GM12875 (cell line): Measurements from ENCODE around the gene FAM174C.
"Not testable (repeated sequence)": the region's sequence is repeated elsewhere in the genome, so short reads cannot be mapped to it uniquely, and the experiment has no call there.

ENCODE experiments used
- H3K4me3 ChIP-seq: one replicate; pipeline ENCODE4 v1.5.1; 2011; ENCODE audit warnings: low read depth, low read length, control low read depth
- CTCF ChIP-seq: IDR thresholded peaks from 2 replicates; pipeline ENCODE4 v1.5.1; 2011; ENCODE audit warnings: low read depth, mild to moderate bottlenecking, control low read depth, inconsistent platforms, low read length, moderate library complexity, borderline replicate concordance; ENCODE audit not compliant: insufficient read depth

FAM174C gene

GRCh38 chr19:1302533-1303239 lies 27.4 kb downstream of the FAM174C start:
- no peak overlapping the region for H3K4me3 ChIP-seq
- no peak for TF ChIP-seq CTCF

DNA sequence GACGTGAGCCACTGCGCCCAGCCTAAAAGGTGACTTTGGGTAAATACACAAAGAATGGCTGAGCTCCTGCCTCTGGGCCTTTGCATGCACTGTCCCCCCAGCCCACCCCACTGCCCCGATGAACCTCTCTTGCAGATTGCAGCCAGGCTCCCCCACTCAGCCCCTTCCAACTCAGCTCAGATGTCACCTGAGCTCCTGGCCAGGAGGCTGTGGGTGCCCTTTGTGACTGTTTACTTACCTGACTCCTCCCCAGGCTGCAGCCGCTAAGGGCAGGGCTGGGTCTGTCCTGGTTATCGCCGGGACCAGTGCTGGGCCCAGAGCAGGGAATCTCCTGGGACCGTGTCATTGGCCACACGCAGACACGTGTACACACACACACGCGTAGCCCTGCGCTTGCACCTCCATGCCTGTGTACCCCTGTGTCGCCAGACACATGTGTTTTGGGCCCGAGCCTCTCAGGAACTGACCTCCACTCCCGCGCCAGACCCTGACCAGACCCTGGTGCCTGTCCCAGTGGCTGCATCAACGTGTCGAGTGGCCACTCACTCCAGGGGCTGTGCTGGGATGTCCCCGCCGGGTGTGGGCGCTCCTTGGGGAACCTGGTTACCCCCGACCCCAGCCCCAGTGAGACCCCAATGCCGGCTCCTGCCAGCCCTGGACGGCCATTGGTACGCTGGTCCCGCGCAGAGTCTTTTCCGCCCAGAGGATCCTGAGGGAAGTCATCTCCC lies 29.0 kb downstream of the FAM174C start:
- H3K4me3 ChIP-seq = no peak overlapping the region
- no peak for TF ChIP-seq CTCF

GRCh38 chr19:1305354-1305753 lies 30.0 kb downstream of the FAM174C start:
- not testable (repeated sequence) for H3K4me3 ChIP-seq

DNA sequence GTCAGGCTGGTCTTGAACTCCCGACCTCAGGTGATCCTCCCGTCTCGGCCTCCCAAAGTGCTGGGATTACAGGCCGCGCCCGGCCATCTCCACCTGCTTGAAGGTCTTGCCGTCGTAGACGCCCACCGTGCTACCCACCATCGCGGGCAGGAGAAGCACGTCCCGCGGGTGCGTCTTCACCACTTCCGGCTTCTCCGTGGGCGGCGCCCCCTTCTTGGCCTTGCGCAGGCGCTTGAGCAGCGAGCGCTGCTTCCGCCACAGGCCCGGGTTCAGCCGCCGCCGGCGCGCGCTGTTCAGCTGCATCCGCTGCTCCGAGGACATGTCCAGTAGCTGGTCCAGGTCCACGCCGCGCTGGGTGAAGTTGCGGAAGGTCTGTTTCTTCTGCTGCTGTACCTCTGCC lies 32.0 kb downstream of the FAM174C start:
- no peak for TF ChIP-seq CTCF
- no peak overlapping the region for H3K4me3 ChIP-seq

DNA sequence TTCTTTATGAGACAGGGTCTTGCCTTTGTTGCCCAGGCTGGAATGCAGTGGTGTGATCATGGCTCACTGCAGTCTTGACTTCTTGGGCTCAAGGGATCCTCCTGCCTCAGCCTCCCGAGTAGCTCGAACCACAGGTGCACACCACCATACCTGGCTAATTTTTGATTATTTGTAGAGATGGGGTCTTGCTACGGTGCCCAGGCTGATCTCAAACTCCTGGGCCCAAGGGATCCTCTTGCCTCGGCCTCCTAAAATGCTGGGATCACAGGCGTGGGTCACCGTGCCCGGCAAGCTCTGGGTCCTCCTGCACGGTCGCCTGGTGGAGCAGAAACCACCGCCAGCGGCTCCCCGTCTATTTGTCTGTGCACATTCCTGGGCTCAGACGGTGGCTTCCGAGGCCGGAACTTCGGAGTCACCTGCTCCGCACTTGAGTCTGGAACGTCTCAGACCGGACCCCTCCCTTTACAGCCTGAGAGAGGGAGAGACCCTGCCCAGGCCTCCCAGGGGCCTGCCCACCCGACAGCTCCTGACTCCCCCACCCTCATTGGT lies 32.5 kb downstream of the FAM174C start:
- TF ChIP-seq CTCF = no peak
- H3K4me3 ChIP-seq = no peak overlapping the region

GRCh38 chr19:1308718-1309117 lies 33.4 kb downstream of the FAM174C start:
- H3K4me3 ChIP-seq = no peak overlapping the region
- no peak for TF ChIP-seq CTCF

GRCh38 chr19:1309977-1310852 lies 34.9 kb downstream of the FAM174C start:
- no peak overlapping the region for H3K4me3 ChIP-seq
- TF ChIP-seq CTCF = no peak
